ENCODE results near the gene PSMF1. TPM values are rescaled to one million over a fixed set of nuclear protein-coding genes. Genes with fewer than 3 reads are reported as not detected.
"Not testable (repeated sequence)": the region's sequence is repeated elsewhere in the genome, so short reads cannot be mapped to it uniquely, and the experiment has no call there.

PSMF1 gene
- total RNA-seq, 1 donor from 2014 or later = 126 TPM

- no peak for DNase-seq (ENCODE audit: low spot score)
These were observed 94.4 kb downstream of the PSMF1 start for GRCh38 chr20:1212607-1213396.

DNA sequence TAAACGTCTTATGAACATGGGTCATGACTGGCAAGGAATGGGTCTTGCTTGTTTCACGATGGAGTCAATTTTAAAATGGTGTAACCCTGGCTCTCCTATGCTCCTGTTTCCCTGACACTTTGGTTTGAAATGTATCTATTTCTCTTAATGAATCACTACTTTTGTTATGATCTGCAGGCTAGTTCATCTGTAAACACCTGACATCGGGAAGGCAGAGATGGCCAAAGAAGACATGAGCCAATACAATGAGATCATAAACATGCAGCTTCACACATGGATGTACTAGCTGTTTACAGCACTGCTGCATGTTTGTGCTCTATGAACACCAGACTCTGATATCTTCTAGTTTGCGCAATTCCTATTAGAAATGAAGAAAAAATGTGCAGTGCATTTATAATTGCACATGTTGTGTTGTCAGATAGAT lies 96.4 kb downstream of the PSMF1 start:
- no peak for DNase-seq (ENCODE audit: low spot score)

GRCh38 chr20:1215386-1216170 lies 97.2 kb downstream of the PSMF1 start:
- DNase-seq (ENCODE audit: low spot score) = no peak

DNA sequence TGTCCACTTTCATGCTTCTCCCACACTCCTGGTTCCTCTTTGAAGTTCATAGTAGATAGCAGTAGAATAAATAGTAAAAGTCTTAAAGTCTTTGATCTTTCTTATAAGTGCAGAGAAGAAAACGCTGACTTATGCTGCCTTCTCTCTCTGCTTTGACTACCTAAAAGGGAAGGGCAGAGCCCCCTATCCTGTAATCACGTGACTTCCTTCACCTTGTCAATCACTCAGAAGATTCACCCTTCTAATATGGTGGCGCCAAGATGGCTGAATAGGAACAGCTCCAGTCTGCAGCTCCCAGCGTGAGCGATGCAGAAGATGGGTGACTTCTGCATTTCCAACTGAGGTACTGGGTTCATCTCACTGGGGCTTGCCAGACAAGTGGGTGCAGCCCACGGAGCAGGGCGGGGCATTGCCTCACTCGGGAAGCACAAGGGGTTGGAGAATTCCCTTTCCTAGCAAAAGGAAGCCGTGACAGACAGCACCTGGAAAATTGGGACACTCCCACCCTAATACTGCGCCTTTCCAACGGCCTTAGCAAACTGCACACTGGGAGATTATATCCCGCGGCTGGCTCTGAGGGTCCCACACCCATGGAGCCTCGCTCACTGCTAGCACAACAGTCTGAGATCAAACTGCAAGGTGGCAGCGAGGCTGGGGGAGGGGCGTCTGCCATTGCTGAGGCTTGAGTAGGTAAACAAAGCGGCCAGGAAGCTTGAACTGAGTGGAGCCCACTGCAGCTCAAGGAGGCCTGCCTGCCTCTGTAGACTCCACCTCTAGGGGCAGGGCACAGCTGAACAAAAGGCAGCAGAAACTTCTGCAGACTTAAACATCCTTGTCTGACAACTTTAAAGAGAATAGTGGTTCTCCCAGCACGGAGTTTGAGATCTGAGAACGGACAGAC lies 98.4 kb downstream of the PSMF1 start:
- not testable (repeated sequence) for DNase-seq (ENCODE audit: low spot score)

Other genes starting within 250 kb of the PSMF1 start
- 0.42 TPM for gene ANGPT4, start 202.3 kb upstream of the PSMF1 start, total RNA-seq
- not detected for gene RSPO4, start 116.3 kb upstream of the PSMF1 start, total RNA-seq
- gene TMEM74B, start 66.4 kb downstream of the PSMF1 start, total RNA-seq = 0.42 TPM
- 0.32 TPM for gene C20orf202, start 84.9 kb downstream of the PSMF1 start, total RNA-seq
- not detected for gene RAD21L1, start 107.4 kb downstream of the PSMF1 start, total RNA-seq
- gene SNPH, start 147.7 kb downstream of the PSMF1 start, total RNA-seq = 4.9 TPM
- 7.2 TPM for gene SDCBP2, start 210.5 kb downstream of the PSMF1 start, total RNA-seq